Ascending aorta (tissue), 2 donors: ENCODE results near the gene ZNF319. TPM values are rescaled to one million over a fixed set of nuclear protein-coding genes. Genes with fewer than 3 reads are reported as not detected.
"Not testable (repeated sequence)": the region's sequence is repeated elsewhere in the genome, so short reads cannot be mapped to it uniquely, and the experiment has no call there.

Experiments
- DNase-seq, 2 donors: peaks; one replicate each; pipeline ENCODE4 v3.0.0-alpha.2; 2019; ENCODE audit warnings: low spot score in 2 of 2
- H3K27ac ChIP-seq, 2 donors: fragments of 200-600 bp; sonication (generic); one replicate each; pipeline ENCODE4 v1.5.1; 2016 to 2017; ENCODE audit warnings: mild to moderate bottlenecking in 1 of 2
- H3K27me3 ChIP-seq: fragments of 200-600 bp; sonication (generic); one replicate; pipeline ENCODE4 v1.5.1; 2017
- H3K36me3 ChIP-seq, 2 donors: fragments of 200-600 bp; sonication (generic); one replicate each; pipeline ENCODE4 v1.5.1; 2016
- H3K4me1 ChIP-seq, 2 donors: fragments of 200-600 bp; sonication (generic); one replicate each; pipeline ENCODE4 v1.5.1; 2016 to 2017; ENCODE audit warnings: mild to moderate bottlenecking in 1 of 2
- H3K4me3 ChIP-seq, 2 donors: fragments of 200-600 bp; sonication (generic); one replicate each; pipeline ENCODE4 v1.5.1; 2016 to 2017; ENCODE audit warnings: mild to moderate bottlenecking in 1 of 2
- H3K9me3 ChIP-seq, 2 donors: fragments of 200-600 bp; sonication (generic); one replicate each; pipeline ENCODE4 v1.5.1; 2016
- CTCF ChIP-seq, 3 experiments: fragments of 200-600 bp in 2 of 3; fragments of 450-650 bp in 1 of 3; sonication (generic) in 2 of 3; IDR thresholded peaks; one replicate each; pipeline ENCODE4 v1.5.1; 2016 to 2019; ENCODE audit warnings: antibody characterized with exemption in 3 of 3, mild to moderate bottlenecking in 1 of 3, moderate library complexity in 1 of 3
- intact Hi-C: fragments of 100-400 bp; cut with DNase I; formaldehyde crosslinking; loops from one replicate; pipeline ENCODE4 v1.15.1; 2023
- total RNA-seq: library from RNA; depleted of rRNA; stranded (reverse); fragments of >200 nt; gene quantifications from one replicate; pipeline ENCODE4 v1.1.0, GENCODE V29; 2016

Gene ZNF319
- total RNA-seq, 1 donor from 2014 or later: 17.5 TPM

DNA sequence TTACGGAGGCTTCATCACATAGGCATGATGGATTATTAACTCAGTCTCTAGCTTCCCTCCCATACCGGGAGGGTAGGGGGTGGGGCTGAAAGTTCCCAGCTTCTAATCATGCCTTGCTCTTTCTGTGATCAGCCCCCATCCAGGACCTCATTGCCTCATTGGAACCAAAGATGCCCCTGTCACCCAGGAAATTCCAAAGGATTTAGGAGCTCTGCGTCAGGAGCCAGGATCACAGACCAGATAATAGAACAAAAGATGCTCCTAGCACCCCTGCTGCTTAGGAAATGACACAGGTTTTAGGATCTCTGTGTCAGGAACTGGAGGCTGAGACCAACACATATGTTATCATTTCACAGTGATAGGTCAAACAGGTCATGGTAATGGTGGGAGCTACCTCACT lies 10.4 kb upstream of the ZNF319 start:
- TF ChIP-seq CTCF (IDR thresholded peaks at IDR 0.05): no peak
- no peak for DNase-seq
- Histone ChIP-seq H3K4me1 (no peaks in the 10 kb centered on the region), H3K27me3 (no peaks in the 10 kb centered on the region), H3K9me3 (no peaks in the 10 kb centered on the region), H3K36me3 (peaks cover 30 to 41% of the 10 kb centered on the region in 2 donors), H3K4me3 (no peak overlapping the region), H3K27ac (no peak overlapping the region)
- intact Hi-C loops: no loop called here

DNA sequence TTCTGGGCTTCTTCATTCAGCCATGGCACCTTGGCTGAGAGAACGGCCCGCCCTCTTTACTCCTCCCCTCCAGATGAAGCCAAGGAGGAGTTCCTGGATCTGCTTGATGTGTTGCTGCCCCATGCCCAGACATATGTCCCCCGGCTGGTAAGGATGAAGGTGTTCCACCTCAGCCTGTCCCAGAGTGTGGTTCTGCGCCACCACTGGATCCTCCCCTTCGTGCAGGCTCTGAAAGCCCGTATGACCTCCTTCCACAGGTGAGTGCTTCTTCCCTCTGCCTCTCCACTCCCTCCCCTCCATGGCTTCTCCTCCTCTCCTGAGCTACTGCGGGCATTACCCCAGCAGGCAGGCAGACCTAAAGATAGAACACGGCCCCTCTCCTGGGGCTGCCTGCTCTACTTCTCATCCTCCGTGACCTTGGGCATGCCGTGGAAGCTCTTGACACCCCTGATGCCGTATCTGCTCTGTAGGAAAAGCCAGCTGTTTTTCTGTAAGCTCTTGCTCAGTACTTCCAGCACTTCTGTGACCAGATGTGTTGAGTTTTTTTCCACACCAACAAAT lies 9.5 kb upstream of the ZNF319 start:
- Histone ChIP-seq H3K9me3 (no peaks in the 10 kb centered on the region), H3K4me1 (peaks cover 0 to 2% of the 10 kb centered on the region in 2 donors), H3K36me3 (peaks cover 26 to 41% of the 10 kb centered on the region in 2 donors), H3K27me3 (no peaks in the 10 kb centered on the region), H3K27ac (no peak overlapping the region), H3K4me3 (no peak overlapping the region)
- intact Hi-C loops: loop anchor here (10.0 kb wide), 1 partner anchor 505 kb away; the partner anchor contains the start of gene SETD6
- DNase-seq: no peak
- no peak for TF ChIP-seq CTCF (IDR thresholded peaks at IDR 0.05)

DNA sequence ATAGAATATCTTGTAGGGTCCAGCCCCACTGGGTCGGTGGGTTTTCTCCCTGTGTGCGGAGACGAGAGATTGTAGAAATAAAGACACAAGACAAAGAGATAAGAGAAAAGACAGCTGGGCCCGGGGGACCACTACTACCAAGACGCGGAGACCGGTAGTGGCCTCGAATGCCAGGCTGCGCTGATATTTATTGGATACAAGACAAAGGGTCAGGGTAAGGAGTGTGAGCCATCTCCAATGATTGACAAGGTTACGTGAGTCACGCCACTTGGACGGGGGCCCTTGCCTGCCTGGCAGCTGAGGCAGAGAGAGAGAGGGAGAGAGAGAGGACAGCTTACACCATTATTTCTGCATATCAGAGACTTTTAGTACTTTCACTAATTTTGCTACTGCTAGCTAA lies 4.3 kb upstream of the ZNF319 start:
- H3K27me3 ChIP-seq, H3K4me1 ChIP-seq, H3K36me3 ChIP-seq, H3K9me3 ChIP-seq: not testable (repeated sequence)
- Histone ChIP-seq H3K4me3 (peak overlapping the region in 1 of 2 donors; percentile 26), H3K27ac (peak overlapping the region in 1 of 2 donors; percentile 28)
- DNase-seq: peak in 1 of 2 donors; percentile 76
- intact Hi-C loops: loop anchor here (1.0 to 10.0 kb wide), 5 partner anchors 243 to 510 kb away; partner anchors contain the start of genes GINS3 and SETD6

DNA sequence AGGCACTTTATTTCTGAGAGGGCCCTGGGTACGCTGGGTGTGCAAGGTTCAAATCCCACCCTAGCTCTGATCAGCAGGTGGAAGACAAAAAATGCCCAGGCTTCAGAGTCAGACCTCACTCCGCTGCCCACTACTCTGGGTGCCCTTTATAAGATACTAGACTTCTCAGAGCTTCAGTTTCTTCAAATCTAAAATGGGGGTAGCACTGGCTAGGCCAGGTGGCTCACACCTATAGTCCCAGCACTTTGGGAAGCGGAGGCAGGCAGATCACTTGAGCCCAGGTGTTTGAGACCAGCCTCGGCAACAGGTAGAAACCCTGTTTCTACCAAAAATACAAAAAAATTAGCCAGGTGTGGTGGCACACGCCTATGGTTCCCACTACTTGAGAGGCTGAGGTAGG lies 2.5 kb upstream of the ZNF319 start:
- DNase-seq: no peak
- H3K27ac ChIP-seq: no peak overlapping the region
- intact Hi-C loops: loop anchor here (5.0 to 10.0 kb wide), 3 partner anchors 244 to 512 kb away; partner anchors contain the start of genes GINS3 and SETD6
- no peak for TF ChIP-seq CTCF (IDR thresholded peaks at IDR 0.05)
- no peaks in the 10 kb centered on the region for H3K27me3 ChIP-seq
- H3K9me3 ChIP-seq: no peaks in the 10 kb centered on the region
- no peak overlapping the region for H3K4me3 ChIP-seq
- peaks cover 2 to 5% of the 10 kb centered on the region in 2 donors for H3K36me3 ChIP-seq
- peaks cover 12 to 19% of the 10 kb centered on the region in 2 donors for H3K4me1 ChIP-seq

- Histone ChIP-seq H3K36me3 (peaks cover 7 to 10% of the 10 kb centered on the region in 2 donors), H3K9me3 (no peaks in the 10 kb centered on the region), H3K27ac (no peak overlapping the region), H3K4me3 (no peak overlapping the region), H3K27me3 (no peaks in the 10 kb centered on the region), H3K4me1 (peaks cover 12 to 19% of the 10 kb centered on the region in 2 donors)
- DNase-seq: no peak
- no peak for TF ChIP-seq CTCF (IDR thresholded peaks at IDR 0.05)
- intact Hi-C loops: loop anchor here (5.0 to 10.0 kb wide), 3 partner anchors 245 to 512 kb away; partner anchors contain the start of genes GINS3 and SETD6
Observed at GRCh38 chr16:58002416-58002800, 1.9 kb upstream of the ZNF319 start.

- DNase-seq: no peak
- peaks cover 12 to 15% of the 10 kb centered on the region in 2 donors for H3K36me3 ChIP-seq
- TF ChIP-seq CTCF (IDR thresholded peaks at IDR 0.05): no peak
- H3K4me3 ChIP-seq: peak overlapping the region; percentile 78 to 93
- no peaks in the 10 kb centered on the region for H3K27me3 ChIP-seq
- peak overlapping the region; percentile 85 to 95 for H3K27ac ChIP-seq
- intact Hi-C loops: loop anchor here (2.0 to 10.0 kb wide), 6 partner anchors 103 to 513 kb away; partner anchors contain the start of genes CCDC102A, GINS3 and SETD6
- H3K9me3 ChIP-seq: no peaks in the 10 kb centered on the region
- peaks cover 12 to 19% of the 10 kb centered on the region in 2 donors for H3K4me1 ChIP-seq
Observed at GRCh38 chr16:58001781-58002415, 1.4 kb upstream of the ZNF319 start.
